ENCODE results near the gene CERS4.
A peak's percentile ranks its signal among the peaks of the same experiment; 100 is the strongest.
"Not testable (repeated sequence)": the region's sequence is repeated elsewhere in the genome, so short reads cannot be mapped to it uniquely, and the experiment has no call there.

Gene CERS4, protein sequence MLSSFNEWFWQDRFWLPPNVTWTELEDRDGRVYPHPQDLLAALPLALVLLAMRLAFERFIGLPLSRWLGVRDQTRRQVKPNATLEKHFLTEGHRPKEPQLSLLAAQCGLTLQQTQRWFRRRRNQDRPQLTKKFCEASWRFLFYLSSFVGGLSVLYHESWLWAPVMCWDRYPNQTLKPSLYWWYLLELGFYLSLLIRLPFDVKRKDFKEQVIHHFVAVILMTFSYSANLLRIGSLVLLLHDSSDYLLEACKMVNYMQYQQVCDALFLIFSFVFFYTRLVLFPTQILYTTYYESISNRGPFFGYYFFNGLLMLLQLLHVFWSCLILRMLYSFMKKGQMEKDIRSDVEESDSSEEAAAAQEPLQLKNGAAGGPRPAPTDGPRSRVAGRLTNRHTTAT

DNA sequence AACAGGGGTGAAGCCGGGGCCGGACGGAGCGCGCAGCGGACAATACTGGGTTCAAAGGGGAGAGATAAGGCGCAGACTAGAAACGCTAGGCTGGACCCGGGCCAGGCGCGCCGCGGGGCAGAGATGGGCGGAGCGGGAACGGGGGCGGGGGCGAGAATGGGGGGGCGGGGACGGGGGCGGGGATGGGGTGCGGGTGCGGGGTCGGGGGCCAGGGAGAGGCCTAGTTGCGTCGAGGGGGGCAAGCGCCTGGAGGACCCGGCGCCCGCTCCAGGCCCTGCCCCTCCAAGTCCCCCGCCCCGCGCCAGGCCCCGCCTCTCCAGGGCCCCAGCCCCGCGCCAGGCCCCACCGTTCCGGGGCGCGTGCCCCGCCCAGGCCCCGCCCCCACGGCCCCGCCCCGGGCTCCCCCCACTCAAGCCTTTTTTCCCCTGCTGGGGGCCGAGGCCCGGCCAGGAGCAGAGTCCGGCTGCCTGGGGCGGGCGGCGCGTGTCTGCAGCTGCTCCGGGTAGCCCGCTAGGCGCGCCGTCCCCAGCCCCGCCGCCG is at the start of gene CERS4:
CERS4 (plus strand) TSS at position 449 of the 540 bp plus-strand sequence. CDS start 41,707 bp downstream, outside the sequence.
- DNase-seq = peak in 1 of 2 experiments; percentile 78

DNA sequence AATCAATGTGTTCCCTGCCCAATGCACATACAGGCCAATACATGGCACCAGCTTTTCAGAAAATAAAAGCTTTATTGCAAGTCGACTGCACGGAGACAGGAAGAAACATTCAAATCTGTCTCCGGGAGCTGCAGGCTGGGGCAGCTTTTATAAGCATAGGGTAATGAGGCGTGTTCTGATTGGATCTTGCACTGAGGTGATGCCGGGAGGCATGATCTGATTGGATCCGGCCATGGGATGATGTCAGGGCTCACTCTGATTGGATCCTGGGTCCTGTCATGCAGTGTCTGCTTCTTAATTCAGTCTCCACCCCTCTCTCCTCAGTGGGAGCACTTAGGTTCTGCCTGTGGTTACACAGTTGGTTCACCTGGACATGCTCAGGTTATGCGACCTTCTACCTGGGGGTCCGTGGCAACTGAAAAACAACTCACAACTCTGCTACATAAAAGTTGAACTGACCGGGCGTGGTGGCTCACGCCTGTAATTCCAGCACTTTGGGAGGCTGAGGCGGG is 48.0 kb upstream of the CERS4 start:
- peak in 1 of 2 experiments; percentile 40 for DNase-seq

DNA sequence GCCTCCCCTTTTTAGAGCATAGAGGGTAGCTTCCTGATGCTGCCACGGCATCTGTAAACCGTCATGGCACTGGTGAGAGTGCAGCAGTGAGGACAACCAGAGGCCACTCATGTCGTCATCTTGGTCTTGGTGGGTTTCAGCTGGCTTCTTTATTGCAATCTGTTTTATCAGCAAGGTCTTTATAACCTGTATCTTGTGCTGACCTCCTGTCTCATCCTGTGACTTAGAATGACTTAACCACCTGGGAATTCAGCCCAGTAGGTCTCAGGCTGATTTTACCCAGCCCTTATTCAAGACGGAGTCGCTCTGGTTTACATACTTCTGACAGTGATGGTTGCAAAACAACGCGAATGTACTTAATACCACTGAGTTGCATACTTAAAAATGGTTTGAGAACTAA is 45.4 kb upstream of the CERS4 start:
- DNase-seq = no peak

DNA sequence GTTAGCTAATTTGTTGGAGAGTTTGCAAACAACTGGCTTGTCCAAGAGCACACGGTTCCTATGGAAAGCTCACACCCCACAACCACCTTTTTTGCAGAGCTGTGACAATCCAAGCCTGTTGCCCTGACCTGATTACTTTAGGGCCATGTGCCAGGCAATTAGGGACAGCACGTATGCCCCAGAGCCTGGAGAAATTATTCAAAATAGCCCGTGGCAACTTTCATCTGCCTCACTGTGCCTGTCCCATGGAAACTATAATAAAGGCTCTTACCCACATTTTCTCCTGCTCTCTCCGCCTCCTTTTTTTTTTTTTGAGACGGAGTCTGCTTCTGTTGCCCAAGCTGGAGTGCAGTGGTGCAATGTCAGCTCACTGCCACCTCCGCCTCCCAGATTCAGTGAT is 41.2 kb upstream of the CERS4 start:
- no peak for DNase-seq

DNA sequence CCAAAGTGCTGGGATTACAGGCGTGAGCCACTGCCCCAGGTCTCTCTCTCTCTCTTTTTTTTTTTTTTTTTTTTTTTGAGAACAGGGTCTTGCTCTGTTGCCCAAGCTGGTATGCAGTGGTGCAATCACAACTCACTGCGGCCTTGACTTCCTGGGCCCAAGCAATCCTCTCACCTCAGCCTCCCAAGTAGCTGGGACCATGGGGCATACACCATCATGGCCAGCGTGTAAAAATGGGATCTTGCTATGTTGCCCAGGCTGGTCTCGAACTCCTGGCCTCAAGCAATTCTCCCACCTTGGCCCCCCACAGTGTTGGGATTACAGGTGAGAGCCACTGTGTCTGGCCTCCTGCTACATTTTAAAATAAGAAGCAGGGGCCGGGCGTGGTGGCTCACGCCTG is 40.6 kb upstream of the CERS4 start:
- DNase-seq = no peak

DNA sequence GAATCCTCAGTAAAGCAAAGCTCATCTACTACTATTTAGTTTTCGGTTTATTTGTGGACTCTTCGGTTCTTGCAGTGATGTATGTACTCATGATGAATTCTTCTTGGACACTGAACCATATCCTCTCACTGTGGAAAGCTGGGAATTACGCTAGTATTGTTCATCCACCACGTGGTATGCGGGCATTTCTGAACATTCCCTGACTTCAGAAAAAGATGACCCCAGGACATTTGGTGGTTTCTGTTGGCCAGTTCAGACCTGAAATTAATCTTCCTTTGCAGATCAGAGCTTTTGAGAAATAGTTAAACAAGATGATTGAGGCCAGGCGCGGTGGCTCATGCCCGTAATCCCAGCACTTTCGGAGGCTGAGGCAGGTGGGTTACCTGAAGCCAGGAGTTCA is 34.5 kb upstream of the CERS4 start:
- DNase-seq = no peak

DNA sequence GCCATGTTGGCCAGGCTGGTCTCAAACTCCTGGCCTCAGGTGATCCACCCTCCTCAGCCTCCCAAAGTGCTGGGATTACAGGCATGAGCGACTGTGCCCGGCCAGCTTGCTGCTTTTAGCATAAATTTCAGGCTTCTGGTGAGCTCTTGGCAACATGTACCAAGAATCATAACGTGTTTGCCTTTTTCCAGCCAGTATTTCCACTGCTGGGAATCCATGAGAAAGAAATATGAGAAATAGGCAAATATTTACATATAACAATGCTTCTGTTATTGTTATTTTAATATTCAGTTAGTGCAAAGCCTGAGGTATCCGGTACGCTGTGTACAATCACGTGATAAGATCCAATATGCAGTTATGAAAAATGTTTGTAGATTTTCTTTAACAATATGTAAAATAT is 29.2 kb upstream of the CERS4 start:
- no peak for DNase-seq

DNA sequence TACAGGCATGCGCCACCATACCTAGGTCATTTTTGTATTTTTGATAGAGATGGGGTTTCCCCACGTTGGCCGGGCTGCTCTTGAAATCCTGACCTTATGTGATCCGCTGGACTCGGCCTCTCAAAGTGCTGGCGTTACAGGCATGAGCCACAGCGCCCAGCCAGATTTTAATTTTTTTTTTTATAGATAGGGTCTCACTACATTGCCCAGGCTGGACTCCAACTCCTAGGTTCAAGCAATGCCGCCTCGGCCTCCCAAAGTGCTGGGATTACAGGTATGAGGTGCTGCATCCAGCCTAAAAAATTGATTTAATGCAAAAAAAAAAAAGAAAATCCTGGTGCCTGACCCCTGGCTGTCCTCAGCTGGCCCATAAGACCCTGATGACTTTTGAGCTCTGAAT is 24.9 kb upstream of the CERS4 start:
- DNase-seq = no peak

DNA sequence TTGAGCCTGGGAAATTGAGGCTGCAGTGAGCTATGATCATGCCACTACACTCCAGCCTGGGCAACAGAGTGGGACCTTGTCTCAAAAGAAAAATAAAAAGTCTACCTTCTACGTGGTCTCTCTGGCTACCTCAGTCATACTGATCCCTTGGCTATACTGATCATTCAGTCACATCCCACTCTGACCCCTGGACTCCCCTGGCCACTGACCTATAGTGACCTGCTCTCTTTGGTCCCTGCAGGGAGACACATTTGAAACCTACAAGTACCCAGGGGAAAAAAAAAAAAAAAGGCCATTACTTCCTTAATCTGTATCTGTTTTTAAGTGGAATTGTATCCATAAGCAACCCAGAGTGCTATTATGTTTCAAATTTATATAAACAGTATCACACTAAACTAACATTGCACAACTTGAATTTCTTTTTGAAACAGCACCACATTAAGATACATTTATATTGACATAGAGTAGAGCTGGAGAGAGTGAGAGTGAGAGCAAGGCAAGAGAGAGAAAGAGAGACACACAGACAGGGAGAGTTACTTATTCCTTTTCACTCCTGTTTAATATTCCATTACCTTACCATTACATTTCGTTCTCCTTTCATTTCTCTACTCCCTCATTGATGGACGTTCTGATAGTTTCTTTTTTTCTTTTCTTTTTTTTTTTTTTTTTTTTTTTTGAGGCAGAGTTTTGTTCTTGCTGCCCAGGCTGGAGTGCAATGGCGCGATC is 23.7 kb upstream of the CERS4 start:
- no peak for DNase-seq

DNA sequence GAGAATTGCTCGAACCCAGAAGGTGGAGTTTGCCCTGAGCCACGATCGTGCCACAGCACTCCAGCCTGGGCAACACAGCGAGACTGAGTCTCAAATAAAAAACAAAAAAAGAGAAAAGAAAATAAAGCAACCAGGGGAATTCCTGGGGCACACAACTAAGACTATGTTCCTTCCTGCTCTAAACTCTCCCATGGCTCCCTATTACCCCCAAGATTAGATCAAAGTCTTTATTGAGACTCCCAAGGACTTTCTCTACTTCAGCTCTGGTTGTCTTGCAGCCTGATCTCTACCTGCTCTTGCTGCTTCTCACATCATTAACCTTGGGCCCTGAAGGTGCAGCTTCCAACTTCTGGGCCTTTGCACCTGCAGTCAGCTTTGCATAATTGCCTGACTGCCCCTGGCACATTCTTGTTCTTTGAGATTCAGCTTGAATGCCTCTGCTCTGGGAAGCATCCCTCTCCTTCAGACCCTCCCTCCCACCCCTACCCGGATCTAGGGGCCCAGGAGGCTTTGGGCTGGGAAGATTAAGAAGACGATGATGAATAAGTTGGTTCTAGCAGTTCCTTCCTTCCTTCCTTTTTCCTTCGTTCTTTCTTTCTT is 16.8 kb upstream of the CERS4 start:
- DNase-seq = no peak

DNA sequence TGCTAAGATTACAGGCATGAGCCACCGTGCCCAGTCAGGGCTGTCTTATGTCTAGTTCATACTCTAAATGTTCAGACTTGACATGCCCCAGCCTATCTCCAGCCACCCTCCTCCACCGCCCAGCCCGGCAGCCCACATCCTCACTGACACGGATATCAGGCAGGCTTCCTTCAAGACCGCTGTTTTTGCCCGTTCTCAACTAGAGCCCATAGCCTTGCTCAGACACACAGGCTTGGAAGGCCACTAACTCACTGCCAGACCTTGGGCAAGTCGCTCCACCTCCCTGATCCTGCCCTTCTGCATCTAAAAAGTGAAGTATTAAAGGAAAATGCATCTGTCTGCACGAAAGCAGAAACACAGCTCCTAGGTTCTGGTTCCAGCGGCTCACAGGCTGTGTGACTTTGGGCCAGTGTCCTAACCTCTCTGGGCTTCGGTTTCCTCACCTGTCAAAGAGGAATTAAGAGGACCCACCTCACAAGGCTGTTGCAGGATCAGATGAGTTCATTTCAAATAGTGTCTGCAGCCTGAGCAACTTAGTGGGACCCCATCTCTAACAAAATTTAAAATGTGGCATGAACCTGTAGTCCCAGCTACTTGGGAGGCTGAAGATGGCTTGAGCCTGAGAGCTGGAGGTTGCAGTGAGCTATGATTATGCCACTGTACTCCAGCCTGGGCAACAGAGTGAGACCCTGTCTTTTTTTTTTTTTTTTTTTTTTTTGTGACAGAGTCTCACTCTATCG is 14.5 kb upstream of the CERS4 start:
- no peak for DNase-seq

DNA sequence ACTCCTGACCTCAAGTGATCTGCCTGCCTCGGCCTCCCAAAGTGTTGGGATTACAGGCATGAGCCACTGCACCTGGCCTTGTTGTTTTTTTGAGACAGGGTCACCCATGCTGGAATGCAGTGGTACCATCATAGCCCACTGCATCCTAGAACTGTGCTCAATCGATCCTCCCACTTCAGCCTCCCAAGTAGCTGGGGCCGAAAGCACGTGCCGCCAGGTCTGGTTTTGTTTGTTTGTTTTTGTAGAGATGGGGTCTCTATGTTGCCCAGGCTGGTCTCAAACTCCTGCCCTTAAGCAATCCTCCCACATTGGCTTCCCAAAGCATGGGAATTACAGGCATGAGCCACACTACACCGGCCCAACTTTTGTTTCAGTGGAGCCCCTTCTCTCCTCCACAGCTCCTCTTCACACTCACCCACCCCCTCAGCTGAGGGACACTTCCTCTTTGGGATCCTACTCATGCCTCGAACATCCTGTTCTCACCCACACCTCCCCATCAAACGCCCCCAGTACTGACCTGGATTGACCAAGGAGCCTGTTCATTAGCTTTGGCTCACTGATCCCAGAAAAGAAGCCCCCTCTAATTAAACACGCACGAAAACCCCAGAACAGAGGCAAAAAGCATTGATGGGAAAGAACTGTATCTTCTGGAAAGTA is 12.8 kb upstream of the CERS4 start:
- no peak for DNase-seq

DNA sequence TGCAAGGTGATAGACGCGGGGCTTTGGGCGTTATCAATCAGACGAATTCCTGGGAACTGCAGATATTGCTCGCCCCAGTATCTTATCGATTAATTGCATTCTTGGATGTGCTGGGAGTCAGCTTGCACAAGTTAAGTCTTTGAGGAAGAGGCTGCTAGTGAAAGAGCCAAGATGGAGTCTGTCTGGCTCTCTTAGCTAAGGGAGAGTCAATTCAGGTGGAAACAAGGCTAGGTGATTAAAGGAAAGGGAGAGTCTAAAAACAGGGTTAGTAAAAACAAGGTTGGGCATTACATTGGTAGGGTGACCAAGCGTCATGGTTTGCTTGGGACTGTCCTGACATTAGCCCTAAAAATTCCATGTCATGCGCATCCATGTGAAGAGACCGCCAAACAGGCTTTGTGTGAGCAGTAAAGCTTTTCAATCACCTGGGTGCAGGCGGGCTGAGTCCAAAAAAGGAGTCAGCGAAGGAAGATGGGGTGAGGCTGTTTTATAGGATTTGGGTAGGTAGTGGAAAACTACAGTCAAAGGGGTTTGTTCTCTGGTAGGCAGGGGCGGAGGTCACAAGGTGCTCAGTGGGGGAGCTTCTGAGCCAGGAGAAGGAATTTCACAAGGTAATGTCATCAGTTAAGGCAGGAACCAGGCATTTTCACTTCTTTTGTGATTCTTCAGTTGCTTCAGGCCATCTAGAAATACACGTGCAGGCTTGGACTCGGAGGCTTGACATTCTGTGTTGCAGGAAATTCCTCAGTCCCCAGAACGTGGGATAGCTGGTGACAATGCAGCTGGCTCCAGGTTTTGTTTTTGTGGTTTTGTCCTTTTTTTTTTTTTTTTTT is 5.7 kb upstream of the CERS4 start:
- DNase-seq = not testable (repeated sequence)

DNA sequence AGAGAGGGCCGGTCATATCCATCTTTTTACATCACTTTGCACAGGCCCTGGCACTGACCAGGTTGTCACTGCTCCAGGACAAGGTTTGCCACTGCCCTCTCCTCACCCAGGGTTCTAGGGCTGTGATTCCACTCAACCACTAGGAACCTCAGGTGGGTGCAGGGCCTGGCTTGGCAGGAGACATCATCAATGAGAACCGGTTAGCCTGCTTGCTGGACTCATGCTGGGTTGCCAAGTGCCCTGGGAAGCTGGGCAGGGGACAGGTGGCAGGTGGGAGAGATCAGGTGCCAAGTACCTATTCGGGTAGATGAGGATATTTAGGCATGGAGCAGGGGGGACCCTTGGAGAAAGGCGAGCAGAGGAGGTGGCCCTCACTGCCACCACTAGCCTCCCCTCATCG is 4.2 kb upstream of the CERS4 start:
- no peak for DNase-seq

DNA sequence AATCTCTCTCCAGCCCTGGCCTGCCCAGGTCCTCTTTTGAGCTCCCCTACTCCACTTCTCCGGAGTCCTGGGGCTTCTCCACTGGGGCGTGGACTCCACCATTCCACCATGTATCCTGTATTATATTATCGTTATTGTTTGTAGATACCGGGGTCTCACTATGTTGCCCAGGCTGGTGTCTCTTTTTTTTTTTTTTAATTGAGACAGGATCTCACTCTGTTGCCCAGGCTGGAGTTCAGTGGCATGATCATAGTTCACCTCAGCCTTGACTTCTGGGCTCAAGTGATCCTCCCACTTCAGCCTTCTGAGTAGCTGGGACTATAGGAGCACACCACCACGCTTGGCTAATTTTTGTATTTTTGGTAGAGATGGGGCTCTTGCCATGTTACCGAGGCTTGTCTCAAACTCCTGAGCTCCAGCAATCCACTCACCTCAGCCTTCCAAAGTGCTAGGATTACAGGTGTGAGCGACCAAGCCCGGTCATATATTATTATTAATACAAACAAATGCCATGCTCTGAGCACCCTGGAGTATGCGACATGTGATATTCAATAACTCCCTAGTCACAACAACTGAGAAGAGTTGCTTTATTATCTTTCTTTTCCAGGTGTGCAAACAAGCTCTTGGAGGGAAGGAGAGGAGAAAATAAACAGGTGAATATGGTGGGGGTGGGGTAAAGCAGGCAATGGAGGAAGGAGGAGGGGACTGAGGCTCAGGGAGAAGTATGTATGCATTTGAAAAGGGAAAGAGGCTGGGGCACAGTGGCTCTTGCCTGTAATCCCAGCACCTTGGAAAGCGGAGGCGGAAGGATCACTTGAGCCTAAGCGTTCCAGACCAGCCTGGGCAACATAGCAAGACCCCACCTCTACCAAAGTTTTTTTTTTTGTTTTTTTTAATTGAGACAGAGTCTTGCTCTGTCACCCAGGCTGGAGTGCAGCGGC is 2.8 kb upstream of the CERS4 start:
- DNase-seq = no peak

DNA sequence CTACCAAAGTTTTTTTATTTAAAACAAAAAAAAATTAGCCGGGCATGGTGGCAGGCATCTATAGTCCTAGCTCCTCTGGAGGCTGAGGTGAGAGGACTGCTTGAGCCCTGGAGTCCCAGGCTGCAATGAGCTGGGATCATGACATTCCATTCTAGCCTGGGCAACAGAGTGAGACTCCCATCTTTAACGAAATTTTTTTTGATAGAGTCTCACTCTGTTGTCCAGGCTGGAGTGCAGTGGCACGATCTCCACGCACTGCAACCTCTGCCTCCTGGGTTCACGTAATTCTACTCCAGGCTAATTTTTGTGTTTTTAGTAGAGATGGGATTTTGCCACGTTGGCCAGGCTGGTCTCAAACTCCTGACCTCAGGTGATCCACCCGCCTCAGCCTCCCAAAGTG is 1.8 kb upstream of the CERS4 start:
- DNase-seq = not testable (repeated sequence)

DNA sequence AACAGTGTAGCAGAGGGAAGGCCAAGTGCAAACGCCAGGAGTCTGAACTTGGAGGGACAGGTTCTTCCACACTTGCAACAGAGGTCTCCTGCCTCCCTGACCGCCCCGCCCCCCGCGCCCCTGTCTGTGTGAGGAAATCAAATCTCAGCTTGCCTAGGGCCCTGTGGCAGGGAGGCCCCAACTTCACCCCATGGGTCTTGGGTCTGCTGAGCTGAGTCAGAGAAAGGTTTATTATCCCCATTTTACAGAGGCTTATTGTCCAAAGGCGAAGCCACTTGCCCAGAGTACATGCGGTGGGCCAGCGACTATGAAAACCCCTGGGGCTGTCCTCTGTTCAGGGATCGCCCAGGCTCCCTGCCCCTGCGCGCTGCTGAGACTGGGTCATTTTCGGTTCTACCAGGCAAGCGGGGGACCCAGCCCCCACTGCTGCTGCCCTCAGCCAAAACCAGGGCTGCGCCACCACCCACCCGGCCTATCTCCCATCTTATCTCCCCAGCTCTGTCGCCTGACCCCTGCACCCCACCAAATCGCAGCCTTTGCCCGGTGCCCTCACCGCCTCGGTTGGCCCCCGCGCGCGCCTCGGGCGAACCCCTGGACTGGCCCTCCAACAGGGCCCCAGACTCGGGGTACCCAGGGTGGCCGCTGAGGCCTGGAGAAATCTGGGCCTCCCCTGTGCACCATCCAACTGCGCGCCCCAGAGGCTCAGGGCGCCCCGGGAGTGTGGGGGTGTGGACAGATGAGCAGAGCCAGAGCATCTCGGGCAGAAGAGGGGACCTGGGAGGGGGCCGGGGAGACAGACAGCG is 850 bp upstream of the CERS4 start:
- no peak for DNase-seq

DNA sequence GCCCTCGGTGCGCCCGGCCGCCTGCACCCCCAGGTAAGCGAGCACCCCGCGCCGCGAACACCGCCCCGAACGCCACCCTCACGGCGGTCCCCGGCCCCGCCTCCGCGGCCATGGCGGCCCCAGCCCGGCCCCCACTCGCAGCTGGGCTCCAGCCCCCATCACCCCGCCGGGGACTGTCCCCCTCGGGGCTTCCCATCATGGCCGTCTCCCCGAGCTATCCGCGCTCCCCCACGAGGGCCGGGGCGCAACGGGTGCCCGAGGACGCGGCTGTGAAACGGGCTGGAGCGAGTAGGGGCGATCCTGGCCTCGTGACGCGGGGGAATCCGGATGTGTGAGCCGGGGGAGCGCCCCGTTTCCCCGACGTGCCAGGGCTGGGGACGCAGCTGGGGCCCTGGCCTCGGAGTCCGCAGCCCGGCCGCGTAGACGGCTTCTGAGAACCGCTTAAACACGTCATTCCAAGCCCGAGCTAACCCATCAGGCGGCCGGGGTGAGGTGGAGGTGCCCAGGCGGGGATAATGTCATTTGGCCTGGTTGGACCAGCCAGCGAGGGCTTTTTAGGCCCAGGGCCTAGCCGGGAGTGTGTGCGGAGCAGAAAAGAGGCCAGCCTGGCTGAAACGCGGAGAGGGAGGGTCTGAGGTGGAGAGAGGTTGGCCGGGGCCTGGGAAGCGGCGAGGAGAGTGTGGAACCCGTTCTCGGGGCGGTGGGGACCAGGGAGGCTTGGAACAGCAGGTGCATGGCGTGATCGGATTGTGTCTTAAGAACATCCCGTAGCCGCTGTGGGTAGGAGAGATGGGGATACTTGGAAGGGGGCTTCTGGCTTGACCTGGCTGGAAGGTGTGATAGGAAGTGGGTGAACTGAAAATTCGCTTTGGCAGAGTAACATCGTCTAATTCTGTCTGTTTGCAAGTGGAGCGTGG is 550 bp downstream of the CERS4 start:
- DNase-seq = no peak

Measured in NCI-H446 (cell line).